ENCODE data around the gene RPS29. TPM values are rescaled to one million over a fixed set of nuclear protein-coding genes. Genes with fewer than 3 reads are reported as not detected.

Gene RPS29
- polyA plus RNA-seq, 1 donor from 2014 or later, result 6,695 TPM

DNA sequence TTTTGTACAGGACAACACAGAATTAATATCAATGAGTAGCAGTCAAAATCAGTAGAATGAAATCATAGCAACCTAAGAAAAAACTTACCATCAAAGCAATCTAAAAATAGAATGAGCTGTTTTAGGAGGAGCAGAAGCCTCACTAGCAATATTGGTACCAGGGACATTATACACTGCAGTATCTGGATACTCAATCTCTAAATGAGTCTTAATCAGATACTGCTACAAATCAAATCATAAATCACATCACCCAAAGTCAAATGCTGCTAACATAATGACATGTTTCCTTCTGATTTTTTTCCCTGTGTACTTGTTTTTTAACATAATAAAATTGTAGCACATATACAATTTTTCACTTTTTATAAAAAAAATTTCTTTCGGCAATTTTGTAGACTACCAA, 8.0 kb downstream of the RPS29 start (continued):
- TF ChIP-seq RAD21 (conservative IDR thresholded peaks at IDR 0.05) (no peak), POLR2AphosphoS5 (IDR thresholded peaks at IDR 0.05) (no peak), TAF1 (IDR thresholded peaks at IDR 0.05; ENCODE audit: low read depth) (no peak)

DNA sequence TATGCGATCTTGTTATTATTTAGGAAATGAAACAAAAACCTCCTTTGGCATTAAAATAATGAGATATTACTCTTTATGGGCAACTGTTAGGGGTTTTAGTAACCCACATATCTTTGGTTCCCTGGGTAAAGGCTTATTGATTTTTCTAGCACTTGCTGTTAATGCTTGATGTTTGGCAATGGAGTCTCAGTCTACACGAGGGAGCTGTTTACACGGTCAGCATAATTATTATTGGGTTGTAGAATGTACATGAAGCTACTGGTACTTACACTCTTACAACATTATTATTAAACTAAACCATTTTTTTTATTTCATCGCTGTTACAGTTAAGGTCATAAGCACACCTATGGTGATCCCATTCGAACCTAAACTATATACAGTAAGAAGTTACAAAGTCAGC, 12.1 kb downstream of the RPS29 start:
- H3K9me3 ChIP-seq (ENCODE audit: low read length), result no peaks in the 10 kb centered on the region
- H3K79me2 ChIP-seq (replicated peaks; ENCODE audit: insufficient read depth, low read length), result peaks cover 3% of the 10 kb centered on the region
- no peak overlapping the region for H3K4me2 ChIP-seq (ENCODE audit: low read length)
- no peak overlapping the region for H2AFZ ChIP-seq (ENCODE audit: low read depth, low read length)
- no peak for TF ChIP-seq POLR2AphosphoS5 (IDR thresholded peaks at IDR 0.05)
- no peak for TF ChIP-seq SMC3 (conservative IDR thresholded peaks at IDR 0.05; ENCODE audit: poor library complexity)
- TF ChIP-seq EP300 (conservative IDR thresholded peaks at IDR 0.05; ENCODE audit: poor library complexity, severe bottlenecking), result no peak
- TF ChIP-seq, protein P1, sequence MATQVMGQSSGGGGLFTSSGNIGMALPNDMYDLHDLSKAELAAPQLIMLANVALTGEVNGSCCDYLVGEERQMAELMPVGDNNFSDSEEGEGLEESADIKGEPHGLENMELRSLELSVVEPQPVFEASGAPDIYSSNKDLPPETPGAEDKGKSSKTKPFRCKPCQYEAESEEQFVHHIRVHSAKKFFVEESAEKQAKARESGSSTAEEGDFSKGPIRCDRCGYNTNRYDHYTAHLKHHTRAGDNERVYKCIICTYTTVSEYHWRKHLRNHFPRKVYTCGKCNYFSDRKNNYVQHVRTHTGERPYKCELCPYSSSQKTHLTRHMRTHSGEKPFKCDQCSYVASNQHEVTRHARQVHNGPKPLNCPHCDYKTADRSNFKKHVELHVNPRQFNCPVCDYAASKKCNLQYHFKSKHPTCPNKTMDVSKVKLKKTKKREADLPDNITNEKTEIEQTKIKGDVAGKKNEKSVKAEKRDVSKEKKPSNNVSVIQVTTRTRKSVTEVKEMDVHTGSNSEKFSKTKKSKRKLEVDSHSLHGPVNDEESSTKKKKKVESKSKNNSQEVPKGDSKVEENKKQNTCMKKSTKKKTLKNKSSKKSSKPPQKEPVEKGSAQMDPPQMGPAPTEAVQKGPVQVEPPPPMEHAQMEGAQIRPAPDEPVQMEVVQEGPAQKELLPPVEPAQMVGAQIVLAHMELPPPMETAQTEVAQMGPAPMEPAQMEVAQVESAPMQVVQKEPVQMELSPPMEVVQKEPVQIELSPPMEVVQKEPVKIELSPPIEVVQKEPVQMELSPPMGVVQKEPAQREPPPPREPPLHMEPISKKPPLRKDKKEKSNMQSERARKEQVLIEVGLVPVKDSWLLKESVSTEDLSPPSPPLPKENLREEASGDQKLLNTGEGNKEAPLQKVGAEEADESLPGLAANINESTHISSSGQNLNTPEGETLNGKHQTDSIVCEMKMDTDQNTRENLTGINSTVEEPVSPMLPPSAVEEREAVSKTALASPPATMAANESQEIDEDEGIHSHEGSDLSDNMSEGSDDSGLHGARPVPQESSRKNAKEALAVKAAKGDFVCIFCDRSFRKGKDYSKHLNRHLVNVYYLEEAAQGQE (IDR thresholded peaks at IDR 0.05; ENCODE audit: borderline replicate concordance), result no peak
- no peak for TF ChIP-seq RAD21 (conservative IDR thresholded peaks at IDR 0.05)
- no peak for TF ChIP-seq TAF1 (IDR thresholded peaks at IDR 0.05; ENCODE audit: low read depth)
- TF ChIP-seq, protein P2, sequence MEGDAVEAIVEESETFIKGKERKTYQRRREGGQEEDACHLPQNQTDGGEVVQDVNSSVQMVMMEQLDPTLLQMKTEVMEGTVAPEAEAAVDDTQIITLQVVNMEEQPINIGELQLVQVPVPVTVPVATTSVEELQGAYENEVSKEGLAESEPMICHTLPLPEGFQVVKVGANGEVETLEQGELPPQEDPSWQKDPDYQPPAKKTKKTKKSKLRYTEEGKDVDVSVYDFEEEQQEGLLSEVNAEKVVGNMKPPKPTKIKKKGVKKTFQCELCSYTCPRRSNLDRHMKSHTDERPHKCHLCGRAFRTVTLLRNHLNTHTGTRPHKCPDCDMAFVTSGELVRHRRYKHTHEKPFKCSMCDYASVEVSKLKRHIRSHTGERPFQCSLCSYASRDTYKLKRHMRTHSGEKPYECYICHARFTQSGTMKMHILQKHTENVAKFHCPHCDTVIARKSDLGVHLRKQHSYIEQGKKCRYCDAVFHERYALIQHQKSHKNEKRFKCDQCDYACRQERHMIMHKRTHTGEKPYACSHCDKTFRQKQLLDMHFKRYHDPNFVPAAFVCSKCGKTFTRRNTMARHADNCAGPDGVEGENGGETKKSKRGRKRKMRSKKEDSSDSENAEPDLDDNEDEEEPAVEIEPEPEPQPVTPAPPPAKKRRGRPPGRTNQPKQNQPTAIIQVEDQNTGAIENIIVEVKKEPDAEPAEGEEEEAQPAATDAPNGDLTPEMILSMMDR (IDR thresholded peaks at IDR 0.05; ENCODE audit: poor library complexity, severe bottlenecking), result no peak
- no peak for TF ChIP-seq MXI1 (conservative IDR thresholded peaks at IDR 0.05; ENCODE audit: poor library complexity, severe bottlenecking)
- no peak for TF ChIP-seq EZH2 (IDR thresholded peaks at IDR 0.05; ENCODE audit: borderline replicate concordance, insufficient read depth, low read length, poor library complexity, severe bottlenecking)
- H3K9ac ChIP-seq (ENCODE audit: low read length), result no peak overlapping the region
- H3K36me3 ChIP-seq (ENCODE audit: insufficient read depth, low read length), result no peaks in the 10 kb centered on the region
- H4K20me1 ChIP-seq (ENCODE audit: insufficient read depth), result no peaks in the 10 kb centered on the region
- no peak overlapping the region for H3K4me3 ChIP-seq (ENCODE audit: low read length)
- H3K27me3 ChIP-seq (ENCODE audit: insufficient read depth, low read depth, low read length), result no peaks in the 10 kb centered on the region
- H3K9me2 ChIP-seq (ENCODE audit: insufficient read depth, low read length), result no peaks in the 10 kb centered on the region
- no peak overlapping the region for H3K27ac ChIP-seq (ENCODE audit: low read length)
- H3F3A ChIP-seq (ENCODE audit: insufficient read depth, low read length, poor library complexity, severe bottlenecking), result no peaks in the 10 kb centered on the region

DNA sequence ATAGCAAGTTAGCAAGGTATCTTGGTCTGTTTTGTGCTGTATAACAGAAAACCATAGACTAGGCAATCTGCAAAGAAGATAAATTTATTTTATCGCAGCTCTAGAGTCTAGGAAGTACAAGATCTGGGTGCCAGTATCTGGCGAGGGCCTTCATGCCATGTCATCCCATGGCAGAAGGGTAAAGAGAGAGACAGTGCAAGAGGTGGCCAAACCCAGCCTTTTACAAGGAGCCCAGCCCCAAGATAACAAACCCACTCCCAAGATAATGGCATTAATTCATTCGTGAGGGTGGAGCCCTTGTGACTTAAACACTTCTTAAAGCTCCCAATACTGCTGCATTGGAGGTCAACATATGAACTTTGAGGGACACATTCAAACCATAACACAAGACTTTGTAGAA, 16.9 kb downstream of the RPS29 start:
- H3K9me3 ChIP-seq (ENCODE audit: low read length), result no peaks in the 10 kb centered on the region
- H2AFZ ChIP-seq (ENCODE audit: low read depth, low read length), result no peak overlapping the region
- TF ChIP-seq, protein P1 (IDR thresholded peaks at IDR 0.05; ENCODE audit: borderline replicate concordance), result no peak
- TF ChIP-seq MXI1 (conservative IDR thresholded peaks at IDR 0.05; ENCODE audit: poor library complexity, severe bottlenecking) (no peak), EP300 (conservative IDR thresholded peaks at IDR 0.05; ENCODE audit: poor library complexity, severe bottlenecking) (no peak), EZH2 (IDR thresholded peaks at IDR 0.05; ENCODE audit: borderline replicate concordance, insufficient read depth, low read length, poor library complexity, severe bottlenecking) (no peak), SMC3 (conservative IDR thresholded peaks at IDR 0.05; ENCODE audit: poor library complexity) (no peak), RAD21 (conservative IDR thresholded peaks at IDR 0.05) (no peak), POLR2AphosphoS5 (IDR thresholded peaks at IDR 0.05) (no peak), TAF1 (IDR thresholded peaks at IDR 0.05; ENCODE audit: low read depth) (no peak)
- TF ChIP-seq, protein P2 (IDR thresholded peaks at IDR 0.05; ENCODE audit: poor library complexity, severe bottlenecking), result no peak
- H3K36me3 ChIP-seq (ENCODE audit: insufficient read depth, low read length), result no peaks in the 10 kb centered on the region
- no peak overlapping the region for H3K4me3 ChIP-seq (ENCODE audit: low read length)
- H3F3A ChIP-seq (ENCODE audit: insufficient read depth, low read length, poor library complexity, severe bottlenecking), result no peaks in the 10 kb centered on the region
- no peaks in the 10 kb centered on the region for H3K9me2 ChIP-seq (ENCODE audit: insufficient read depth, low read length)
- H3K27ac ChIP-seq (ENCODE audit: low read length), result no peak overlapping the region
- H3K4me2 ChIP-seq (ENCODE audit: low read length), result no peak overlapping the region
- H3K79me2 ChIP-seq (replicated peaks; ENCODE audit: insufficient read depth, low read length), result no peaks in the 10 kb centered on the region
- no peak overlapping the region for H3K9ac ChIP-seq (ENCODE audit: low read length)
- H3K27me3 ChIP-seq (ENCODE audit: insufficient read depth, low read depth, low read length), result no peaks in the 10 kb centered on the region
- H4K20me1 ChIP-seq (ENCODE audit: insufficient read depth), result no peaks in the 10 kb centered on the region
